H1 (cell line): Measurements from ENCODE around the gene CYP46A1. TPM values are rescaled to one million over a fixed set of nuclear protein-coding genes. Genes with fewer than 3 reads are reported as not detected.

Source experiments
- CTCF ChIA-PET: fragments of 300-600 bp; sonication (Branson Sonifier 250); formaldehyde crosslinking; loops from one replicate; lab custom pipeline; 2021; ENCODE audit not compliant: partially characterized antibody; lab: Charles Lee
- POLR2A ChIA-PET: fragments of 300-600 bp; sonication (Branson Sonifier 250); formaldehyde crosslinking; loops from one replicate; lab custom pipeline; 2021; ENCODE audit warnings: inconsistent platforms; ENCODE audit not compliant: partially characterized antibody; lab: Charles Lee
- DNase-seq, 2 experiments: peaks; one replicate each; pipeline versions ENCODE4 v3.0.0 to v3.0.0-alpha.2; 2010 to 2022; ENCODE audit warnings: low spot score in 2 of 2, low read depth in 1 of 2, mixed read lengths in 1 of 2
- FAIRE-seq: peaks from 2 replicates; lab custom pipeline; 2011; peaks lifted over from hg19 to GRCh38; lab: Jason Lieb, UNC
- H2AFZ ChIP-seq: 2 replicates; pipeline ENCODE4 v1.8.1; 2012; ENCODE audit warnings: low read length, inconsistent platforms
- H2AK5ac ChIP-seq: 2 replicates; pipeline ENCODE4 v1.6.1; 2013; ENCODE audit warnings: low read depth, low read length
- H2BK120ac ChIP-seq: replicated peaks from 2 replicates; pipeline ENCODE3; 2013; ENCODE audit warnings: low read depth, low read length, inconsistent platforms
- H2BK12ac ChIP-seq: 2 replicates; pipeline ENCODE4 v1.6.1; 2013; ENCODE audit warnings: low read depth, low read length
- H2BK15ac ChIP-seq: 2 replicates; pipeline ENCODE4 v1.6.1; 2013; ENCODE audit warnings: low read length
- H2BK20ac ChIP-seq: 2 replicates; pipeline ENCODE4 v1.6.1; 2013; ENCODE audit warnings: low read length
- H2BK5ac ChIP-seq: 2 replicates; pipeline ENCODE4 v1.6.1; 2013; ENCODE audit warnings: low read depth, low read length
- H3K14ac ChIP-seq: 2 replicates; pipeline ENCODE4 v1.6.1; 2013; ENCODE audit warnings: inconsistent platforms; ENCODE audit not compliant: insufficient read length
- H3K18ac ChIP-seq: 2 replicates; pipeline ENCODE4 v1.6.1; 2013; ENCODE audit warnings: low read length; ENCODE audit errors: extremely low read depth
- H3K23ac ChIP-seq: 2 replicates; pipeline ENCODE4 v1.6.1; 2013; ENCODE audit warnings: inconsistent platforms; ENCODE audit not compliant: insufficient read length
- H3K23me2 ChIP-seq: 2 replicates; pipeline ENCODE4 v1.6.1; 2013; ENCODE audit warnings: low read depth, low read length
- H3K27ac ChIP-seq: 2 replicates; pipeline ENCODE4 v1.6.1; 2011; ENCODE audit warnings: low read depth, low read length, inconsistent platforms
- H3K27me3 ChIP-seq, 4 experiments: replicated peaks in 1 of 4; 1 replicate in 1 of 4; 2 replicates in 3 of 4; pipeline versions ENCODE4 v1.6.1 to v1.8.1; 2011 to 2013; ENCODE audit warnings: low read length in 3 of 4, mild to moderate bottlenecking in 3 of 4, inconsistent platforms in 2 of 4, mixed read lengths in 2 of 4, moderate library complexity in 1 of 4; ENCODE audit not compliant: control insufficient read depth in 3 of 4, insufficient read depth in 3 of 4; ENCODE audit errors: extremely low read depth in 1 of 4
- H3K36me3 ChIP-seq, 4 experiments: 2 replicates each; pipeline versions ENCODE4 v1.6.1 to v1.8.1; 2011 to 2013; ENCODE audit warnings: mild to moderate bottlenecking in 4 of 4, low read length in 3 of 4, moderate library complexity in 2 of 4, control low read depth in 1 of 4, inconsistent platforms in 1 of 4; ENCODE audit not compliant: insufficient read depth in 4 of 4, control insufficient read depth in 2 of 4
- H3K4ac ChIP-seq: replicated peaks from 2 replicates; pipeline ENCODE3; 2013; ENCODE audit warnings: low read length, low read depth, mixed read lengths, inconsistent platforms; ENCODE audit not compliant: insufficient read length
- H3K4me1 ChIP-seq, 4 experiments: replicated peaks in 1 of 4; 1 replicate in 1 of 4; 2 replicates in 3 of 4; pipeline versions ENCODE4 v1.6.1 to v1.8.1; 2011 to 2013; ENCODE audit warnings: low read length in 3 of 4, inconsistent platforms in 2 of 4, mixed read lengths in 1 of 4; ENCODE audit not compliant: insufficient read depth in 4 of 4, control insufficient read depth in 3 of 4
- H3K4me2 ChIP-seq, 2 experiments: 2 replicates each; pipeline versions ENCODE4 v1.6.1 to v1.8.1; 2011 to 2013; ENCODE audit warnings: low read depth in 2 of 2, low read length in 2 of 2, control low read depth in 1 of 2, inconsistent platforms in 1 of 2, mild to moderate bottlenecking in 1 of 2; ENCODE audit not compliant: insufficient read depth in 1 of 2
- H3K4me3 ChIP-seq, 4 experiments: fragments of 200-600, 300-600 bp in 1 of 4; sonication (generic), shearing (Covaris generic), sonication (Bioruptor Twin) in 1 of 4; 2 replicates each; pipeline versions ENCODE4 v1.5.1 to v1.8.1; 2011 to 2016; ENCODE audit warnings: low read length in 4 of 4, low read depth in 3 of 4, control low read depth in 2 of 4, inconsistent platforms in 2 of 4, mild to moderate bottlenecking in 2 of 4, mixed read lengths in 1 of 4, moderate library complexity in 1 of 4; ENCODE audit not compliant: insufficient read depth in 2 of 4; ENCODE audit errors: extremely low read depth in 1 of 4
- H3K56ac ChIP-seq: replicated peaks from 2 replicates; pipeline ENCODE3; 2013; ENCODE audit warnings: low read depth, mild to moderate bottlenecking, mixed read lengths, low read length, inconsistent platforms; ENCODE audit not compliant: insufficient read length
- H3K79me1 ChIP-seq: 2 replicates; pipeline ENCODE4 v1.6.1; 2013; ENCODE audit warnings: low read depth, low read length, control low read depth
- H3K79me2 ChIP-seq, 2 experiments: 2 replicates each; pipeline versions ENCODE4 v1.6.1 to v1.8.1; 2012 to 2013; ENCODE audit warnings: low read length in 2 of 2, mild to moderate bottlenecking in 2 of 2, inconsistent platforms in 1 of 2; ENCODE audit not compliant: insufficient read depth in 2 of 2, control insufficient read depth in 1 of 2
- H3K9ac ChIP-seq, 4 experiments: replicated peaks in 1 of 4; 1 replicate in 1 of 4; 2 replicates in 3 of 4; pipeline versions ENCODE4 v1.6.1 to v1.8.1; 2011 to 2013; ENCODE audit warnings: low read depth in 3 of 4, low read length in 3 of 4, control low read depth in 2 of 4, mild to moderate bottlenecking in 2 of 4, moderate library complexity in 2 of 4, inconsistent platforms in 1 of 4; ENCODE audit errors: extremely low read depth in 1 of 4
- H3K9me3 ChIP-seq, 2 experiments: 2 replicates each; pipeline versions ENCODE4 v1.6.1 to v1.8.1; 2012 to 2013; ENCODE audit warnings: mild to moderate bottlenecking in 2 of 2, moderate library complexity in 2 of 2, control low read depth in 1 of 2, inconsistent platforms in 1 of 2, low read depth in 1 of 2, low read length in 1 of 2, mixed read lengths in 1 of 2; ENCODE audit not compliant: insufficient read depth in 2 of 2
- H4K20me1 ChIP-seq, 2 experiments: replicated peaks in 1 of 2; 2 replicates each; pipeline versions ENCODE3 to v1.8.1; 2011 to 2013; ENCODE audit warnings: inconsistent platforms in 2 of 2, low read length in 2 of 2, mild to moderate bottlenecking in 1 of 2; ENCODE audit not compliant: insufficient read depth in 2 of 2, control insufficient read depth in 1 of 2
- H4K5ac ChIP-seq: 2 replicates; pipeline ENCODE4 v1.6.1; 2013; ENCODE audit warnings: low read length, low read depth, mixed read lengths, inconsistent platforms; ENCODE audit not compliant: insufficient read length
- H4K8ac ChIP-seq: 2 replicates; pipeline ENCODE4 v1.8.0; 2013; ENCODE audit warnings: mild to moderate bottlenecking, moderate library complexity, low read length, inconsistent platforms; ENCODE audit not compliant: insufficient read depth; ENCODE audit errors: extremely low read depth
- H4K91ac ChIP-seq: replicated peaks from 2 replicates; pipeline ENCODE3; 2013; ENCODE audit warnings: low read length, mixed read lengths, inconsistent platforms; ENCODE audit not compliant: insufficient read length
- BCL11A ChIP-seq, 2 experiments: IDR thresholded peaks; one replicate each; pipeline ENCODE4 v1.6.1; 2011; ENCODE audit warnings: low read depth in 2 of 2, low read length in 2 of 2, mild to moderate bottlenecking in 2 of 2
- CBX8 ChIP-seq: fragments of 300-800, 300-1000 bp; sonication (generic); IDR thresholded peaks from 2 replicates; pipeline ENCODE4 v1.7.1; 2016; ENCODE audit warnings: low read depth, low read length, borderline replicate concordance
- GABPA ChIP-seq: IDR thresholded peaks from 2 replicates; pipeline ENCODE4 v1.6.1; 2011; ENCODE audit warnings: mild to moderate bottlenecking, low read length, moderate library complexity, borderline replicate concordance; ENCODE audit not compliant: insufficient read depth
- JUND ChIP-seq: IDR thresholded peaks from 2 replicates; pipeline ENCODE4 v1.6.1; 2011; ENCODE audit warnings: mild to moderate bottlenecking, improper control_type of control experiment, low read length
- MAFK ChIP-seq: IDR thresholded peaks from 2 replicates; pipeline ENCODE4 v1.6.1; 2012; ENCODE audit warnings: low read depth, mild to moderate bottlenecking, improper control_type of control experiment, low read length
- PHF8 ChIP-seq: fragments of 200-600 bp; sonication (generic); conservative IDR thresholded peaks from 2 replicates; pipeline ENCODE4 v1.7.1; 2012; ENCODE audit warnings: low read depth, mild to moderate bottlenecking, inconsistent platforms, low read length, moderate library complexity
- POLR2AphosphoS5 ChIP-seq: IDR thresholded peaks from 2 replicates; pipeline ENCODE4 v1.6.1; 2011; ENCODE audit warnings: low read depth, low read length
- POU5F1 ChIP-seq: IDR thresholded peaks from 2 replicates; pipeline ENCODE4 v1.6.1; 2011; ENCODE audit warnings: low read depth, mild to moderate bottlenecking, low read length, moderate library complexity
- TBP ChIP-seq: IDR thresholded peaks from 2 replicates; pipeline ENCODE4 v1.6.1; 2011; ENCODE audit warnings: low read depth, low read length, improper control_type of control experiment
- WGBS, 2 experiments: shearing (Covaris generic) in 1 of 2; methylation state at CpG; one replicate each; pipeline versions ENCODE4 v1.1.6 to v1.1.7; 2013 to 2015; ENCODE audit warnings: low lambda C conversion rate in 2 of 2, mixed read lengths in 2 of 2, inconsistent platforms in 1 of 2, low coverage in 1 of 2, missing lambda C conversion rate in 1 of 2; ENCODE audit not compliant: insufficient replicate concordance in 2 of 2, insufficient coverage in 1 of 2, insufficient read length in 1 of 2; ENCODE audit errors: extremely low coverage in 1 of 2, missing lambda C conversion rate in 1 of 2; 5-methylcytosine and 5-hydroxymethylcytosine counted together
- polyA plus RNA-seq, 7 experiments: library from polyadenylated mRNA; depleted of rRNA in 3 of 7; stranded (reverse) in 5 of 7; unstranded in 2 of 7; fragments of >200 nt in 5 of 7; fragments of 200-250 nt in 2 of 7; gene quantifications; 1 replicate in 5 of 7; 2 replicates in 1 of 7; 4 replicates in 1 of 7; pipeline versions ENCODE4 v1.2.1 to v1.2.3, GENCODE V29; 2011 to 2013; ENCODE audit warnings: missing spikeins in 2 of 7, mixed read lengths in 2 of 7
- total RNA-seq: library from RNA; stranded (reverse); fragmentation: NEBNext Ultra II Directional; extraction: Animal tissue kit (Norgen Biotek cat#: 25700); gene quantifications from 2 replicates; pipeline ENCODE4 v1.2.1, GENCODE V29; 2021

CYP46A1 gene
- total and polyA plus RNA-seq, 2 of the 8 experiments (the other 6 are each of a cell fraction or from before 2014, with no cell fraction given): 0.41 to 1.3 TPM

DNA sequence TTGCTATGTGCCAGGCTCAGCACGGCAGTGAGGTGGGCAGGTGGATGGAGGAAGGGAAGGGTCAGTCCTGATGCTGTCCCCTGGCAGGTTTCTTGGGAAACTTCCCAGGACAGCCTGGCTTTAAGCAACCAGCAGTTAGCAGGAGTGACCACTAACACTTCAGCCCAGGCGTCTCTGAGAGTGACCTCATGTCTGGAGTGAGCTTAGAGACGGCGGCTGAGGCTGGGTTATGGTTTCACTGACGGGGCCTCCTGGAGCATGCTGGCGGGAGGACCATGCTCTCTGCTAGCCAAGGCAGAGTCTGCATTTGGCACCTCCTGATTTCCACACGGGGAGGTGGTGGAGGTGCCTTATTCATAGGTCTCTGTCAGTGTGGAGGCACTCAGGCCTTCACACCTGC is 36.7 kb upstream of the CYP46A1 start:
- H2BK15ac ChIP-seq: no peak overlapping the region
- TF ChIP-seq BCL11A (IDR thresholded peaks at IDR 0.05; ENCODE audit: low read depth in 2 of 2, low read length in 2 of 2) (no peak), POU5F1 (no peak), CBX8 (no peak), PHF8 (no peak), MAFK (no peak), TBP (no peak), JUND (no peak), GABPA (no peak), POLR2AphosphoS5 (no peak)

More for the DNA sequence above, 36.7 kb upstream of the CYP46A1 start:
- H3K79me1 ChIP-seq: no peaks in the 10 kb centered on the region
- WGBS, 2 experiments: 87% methylated on average over 7 of the region's 7 CpGs; no CpG with 5 or more reads in 1 of the 2 experiments
- H3K9ac ChIP-seq: no peak overlapping the region
- POLR2A ChIA-PET: no interaction called here
- H4K91ac ChIP-seq: no peak overlapping the region
- no peak overlapping the region for H2BK120ac ChIP-seq
- DNase-seq (no peak), FAIRE-seq (no peak)
- no peak overlapping the region for H2BK12ac ChIP-seq
- no peak overlapping the region for H4K8ac ChIP-seq
- H4K20me1 ChIP-seq: no peaks in the 10 kb centered on the region
- no peak overlapping the region for H3K4ac ChIP-seq
- no peak overlapping the region for H3K27ac ChIP-seq
- CTCF ChIA-PET: interaction anchor here (0.6 to 1.7 kb wide), 9 partner anchors 8 to 109 kb away, joined by 3 to 4 read pairs (median 3); partner anchors contain the start of gene CYP46A1
- H3K56ac ChIP-seq: no peak overlapping the region
- H3K9me3 ChIP-seq: no peaks in the 10 kb centered on the region
- H3K18ac ChIP-seq: no peak overlapping the region
- H2BK5ac ChIP-seq: no peak overlapping the region
- H3K79me2 ChIP-seq: no peaks in the 10 kb centered on the region
- no peak overlapping the region for H2AK5ac ChIP-seq
- H2AFZ ChIP-seq: no peak overlapping the region
- peaks cover 10% of the 10 kb centered on the region; the same call in 1 of the 2 replicates for H3K23me2 ChIP-seq
- H3K4me2 ChIP-seq: no peak overlapping the region
- no peaks in the 10 kb centered on the region for H3K36me3 ChIP-seq
- peaks cover 0 to 30% (median 22%) of the 10 kb centered on the region in 4 experiments; a peak in 6 of 7 replicates for H3K27me3 ChIP-seq
- no peak overlapping the region for H4K5ac ChIP-seq
- H3K4me3 ChIP-seq: no peak overlapping the region
- peaks cover 0 to 14% (median 5%) of the 10 kb centered on the region in 4 experiments; a peak in 5 of 7 replicates for H3K4me1 ChIP-seq
- H2BK20ac ChIP-seq: no peak overlapping the region
- H3K23ac ChIP-seq: no peak overlapping the region
- no peak overlapping the region for H3K14ac ChIP-seq
